Left lung (tissue), 10 donors: Measurements from ENCODE around the gene HHIP. TPM values are rescaled to one million over a fixed set of nuclear protein-coding genes. Genes with fewer than 3 reads are reported as not detected.
A peak's percentile ranks its signal among the peaks of the same experiment; 100 is the strongest.

ENCODE experiments used
- ATAC-seq: fragments of 200-7000 bp; cut with Tn5 transposase; one replicate; pipeline ENCODE4 v1.9.1; 2020; ENCODE audit warnings: moderate library complexity
- DNase-seq, 4 donors: peaks; one replicate each; pipeline ENCODE4 v3.0.0-alpha.2; 2013 to 2020
- H3K27ac ChIP-seq, 2 donors: fragments of 200-600 bp; sonication (generic) in 1 of 2; one replicate each; pipeline versions ENCODE4 v1.5.0 to v1.8.0; 2020 to 2021
- H3K27me3 ChIP-seq, 2 donors: fragments of 200-600 bp; sonication (generic) in 1 of 2; one replicate each; pipeline versions ENCODE4 v1.5.0 to v1.8.0; 2020 to 2021
- H3K36me3 ChIP-seq, 2 donors: fragments of 200-600 bp; sonication (generic) in 1 of 2; one replicate each; pipeline versions ENCODE4 v1.5.0 to v1.8.0; 2020 to 2021
- H3K4me1 ChIP-seq, 2 donors: fragments of 200-600 bp; one replicate each; pipeline ENCODE4 v1.8.0; 2021
- H3K4me3 ChIP-seq, 2 donors: fragments of 200-600 bp; sonication (generic) in 1 of 2; one replicate each; pipeline versions ENCODE4 v1.5.0 to v1.8.0; 2020 to 2021; ENCODE audit warnings: mild to moderate bottlenecking in 1 of 2
- H3K9me3 ChIP-seq, 2 donors: fragments of 200-600 bp; sonication (generic) in 1 of 2; one replicate each; pipeline versions ENCODE4 v1.5.0 to v1.8.0; 2020 to 2021
- intact Hi-C, 2 donors: fragments of 100-400 bp; cut with DNase I; formaldehyde crosslinking; loops; one replicate each; pipeline versions ENCODE4 v1.11.2 to v1.14.2; 2022
- polyA plus RNA-seq, 6 donors: library from polyadenylated mRNA; unstranded; fragments of 120-200 nt; gene quantifications; one replicate each; pipeline ENCODE4 v1.2.1, GENCODE V29; 2013; ENCODE audit not compliant: insufficient read length in 6 of 6
- total RNA-seq, 2 donors: library from RNA; stranded (reverse); fragmentation: NEBNext Ultra II Directional; extraction: Animal tissue kit (Norgen Biotek cat#: 25700); gene quantifications; one replicate each; pipeline ENCODE4 v1.2.1, GENCODE V29; 2021
- TF ChIP-seq, protein P1 (sequence below), 2 donors: fragments of 200-600 bp; sonication (generic) in 1 of 2; IDR thresholded peaks; one replicate each; pipeline versions ENCODE4 v1.5.0 to v1.8.0; 2021; ENCODE audit warnings: antibody characterized with exemption in 2 of 2
- donor health status: DM: no; HTN: yes; CAD: no.
- donor health status: DM: no; HTN: no; CAD: no.

HHIP gene
- total and polyA plus RNA-seq, 8 donors: 17.1 to 59.8 (median 44.0) TPM

DNA sequence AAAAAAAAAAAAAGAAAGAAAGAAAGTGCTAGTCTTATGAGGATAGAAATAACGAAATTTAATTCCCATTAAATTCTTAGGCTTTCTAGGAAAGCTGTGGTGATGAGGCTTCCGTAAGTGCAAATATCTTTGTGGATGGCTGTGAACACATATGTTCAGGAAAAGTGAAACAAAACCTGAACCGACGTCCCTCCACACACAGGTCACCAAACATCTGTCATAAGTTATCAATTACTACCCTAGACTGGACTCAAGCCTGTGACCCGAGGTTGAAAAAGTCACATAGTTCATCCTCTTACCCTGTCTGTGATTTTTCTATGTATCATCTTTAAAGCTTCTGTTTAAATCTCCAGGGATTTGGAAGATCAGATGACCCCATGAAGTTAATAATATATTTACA, 24.8 kb downstream of the HHIP start:
- no peaks in the 10 kb centered on the region for H3K9me3 ChIP-seq
- intact Hi-C loops: no loop called here
- no peak for ATAC-seq

DNA sequence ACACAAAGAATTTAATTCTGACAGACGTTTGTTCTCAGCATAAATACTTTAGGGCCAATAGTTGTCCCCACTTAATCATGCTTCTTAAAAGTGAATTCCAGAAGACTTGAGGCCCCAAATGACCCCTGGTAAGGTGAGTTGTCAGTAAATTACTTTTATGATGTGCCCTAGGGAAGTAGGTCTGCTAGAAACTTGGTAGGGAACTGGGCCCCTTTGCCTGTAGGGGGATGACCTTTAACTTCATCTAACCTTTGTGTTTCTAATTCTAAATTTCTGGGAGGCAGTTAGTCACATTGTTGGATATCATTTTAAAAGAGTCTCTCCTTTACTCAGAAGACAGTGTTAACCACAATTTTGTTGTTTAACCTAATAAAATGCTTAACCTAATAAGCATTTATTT, 28.8 kb downstream of the HHIP start:
- TF ChIP-seq, protein P1, sequence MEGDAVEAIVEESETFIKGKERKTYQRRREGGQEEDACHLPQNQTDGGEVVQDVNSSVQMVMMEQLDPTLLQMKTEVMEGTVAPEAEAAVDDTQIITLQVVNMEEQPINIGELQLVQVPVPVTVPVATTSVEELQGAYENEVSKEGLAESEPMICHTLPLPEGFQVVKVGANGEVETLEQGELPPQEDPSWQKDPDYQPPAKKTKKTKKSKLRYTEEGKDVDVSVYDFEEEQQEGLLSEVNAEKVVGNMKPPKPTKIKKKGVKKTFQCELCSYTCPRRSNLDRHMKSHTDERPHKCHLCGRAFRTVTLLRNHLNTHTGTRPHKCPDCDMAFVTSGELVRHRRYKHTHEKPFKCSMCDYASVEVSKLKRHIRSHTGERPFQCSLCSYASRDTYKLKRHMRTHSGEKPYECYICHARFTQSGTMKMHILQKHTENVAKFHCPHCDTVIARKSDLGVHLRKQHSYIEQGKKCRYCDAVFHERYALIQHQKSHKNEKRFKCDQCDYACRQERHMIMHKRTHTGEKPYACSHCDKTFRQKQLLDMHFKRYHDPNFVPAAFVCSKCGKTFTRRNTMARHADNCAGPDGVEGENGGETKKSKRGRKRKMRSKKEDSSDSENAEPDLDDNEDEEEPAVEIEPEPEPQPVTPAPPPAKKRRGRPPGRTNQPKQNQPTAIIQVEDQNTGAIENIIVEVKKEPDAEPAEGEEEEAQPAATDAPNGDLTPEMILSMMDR (IDR thresholded peaks at IDR 0.05): no peak
- no peak for DNase-seq
- H3K36me3 ChIP-seq: no peaks in the 10 kb centered on the region
- H3K27ac ChIP-seq: no peak overlapping the region
- H3K4me1 ChIP-seq: no peaks in the 10 kb centered on the region
- H3K9me3 ChIP-seq: no peaks in the 10 kb centered on the region
- no peaks in the 10 kb centered on the region for H3K27me3 ChIP-seq
- ATAC-seq: no peak
- intact Hi-C loops: no loop called here
- H3K4me3 ChIP-seq: no peak overlapping the region

More for the DNA sequence above, 24.8 kb downstream of the HHIP start:
- Histone ChIP-seq H3K36me3 (no peaks in the 10 kb centered on the region), H3K27ac (no peak overlapping the region), H3K27me3 (no peaks in the 10 kb centered on the region), H3K4me1 (no peaks in the 10 kb centered on the region), H3K4me3 (no peak overlapping the region)
- no peak for DNase-seq
- TF ChIP-seq, protein P1 (IDR thresholded peaks at IDR 0.05): no peak

DNA sequence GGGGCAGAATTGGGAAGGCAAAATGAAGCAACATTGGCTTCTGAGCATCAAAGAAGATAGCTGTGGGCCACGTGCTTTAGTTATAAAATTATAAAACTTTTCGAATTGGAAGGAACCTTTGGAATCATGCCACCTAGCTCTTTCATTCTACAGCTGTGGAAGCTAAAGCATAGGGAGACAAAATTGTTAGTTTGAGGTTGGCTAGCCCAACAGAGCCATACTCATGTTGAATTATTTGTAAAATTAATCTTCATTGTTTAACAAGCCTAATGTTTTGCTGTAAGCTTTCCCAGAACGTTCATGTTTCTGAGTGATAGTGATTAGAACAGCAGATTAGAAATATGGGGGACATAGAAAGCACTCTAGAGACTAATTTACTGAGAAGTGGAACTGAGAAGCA, 35.9 kb downstream of the HHIP start:
- H3K27ac ChIP-seq: no peak overlapping the region
- no peaks in the 10 kb centered on the region for H3K36me3 ChIP-seq
- H3K9me3 ChIP-seq: no peaks in the 10 kb centered on the region
- H3K4me1 ChIP-seq: no peaks in the 10 kb centered on the region
- no peaks in the 10 kb centered on the region for H3K27me3 ChIP-seq
- DNase-seq (no peak), ATAC-seq (no peak)
- intact Hi-C loops: no loop called here
- TF ChIP-seq, protein P1 (IDR thresholded peaks at IDR 0.05): no peak
- no peak overlapping the region for H3K4me3 ChIP-seq

DNA sequence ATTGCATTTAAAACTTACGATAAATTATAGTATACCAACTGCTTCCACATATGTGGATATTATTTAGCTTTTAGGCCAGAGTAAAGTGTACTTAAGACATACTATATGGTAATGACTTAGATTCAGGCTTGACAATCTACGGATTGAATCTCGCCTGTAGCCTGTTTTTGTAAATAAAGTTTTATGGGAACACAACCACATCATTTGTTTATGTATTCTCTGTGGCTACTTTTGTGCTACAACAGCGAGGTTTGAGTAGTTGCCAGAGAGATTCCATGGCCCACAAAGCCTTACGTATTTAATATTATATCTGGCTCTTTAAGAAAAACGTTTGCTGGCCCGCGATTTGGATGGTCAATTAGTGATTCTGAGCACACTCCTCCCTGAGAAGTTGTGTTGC, 37.6 kb downstream of the HHIP start:
- ATAC-seq (no peak), DNase-seq (no peak)
- intact Hi-C loops: no loop called here
- H3K4me1 ChIP-seq: no peaks in the 10 kb centered on the region
- H3K9me3 ChIP-seq: no peaks in the 10 kb centered on the region
- TF ChIP-seq, protein P1 (IDR thresholded peaks at IDR 0.05): no peak
- no peaks in the 10 kb centered on the region for H3K27me3 ChIP-seq
- H3K36me3 ChIP-seq: no peaks in the 10 kb centered on the region
- H3K4me3 ChIP-seq: no peak overlapping the region
- no peak overlapping the region for H3K27ac ChIP-seq

DNA sequence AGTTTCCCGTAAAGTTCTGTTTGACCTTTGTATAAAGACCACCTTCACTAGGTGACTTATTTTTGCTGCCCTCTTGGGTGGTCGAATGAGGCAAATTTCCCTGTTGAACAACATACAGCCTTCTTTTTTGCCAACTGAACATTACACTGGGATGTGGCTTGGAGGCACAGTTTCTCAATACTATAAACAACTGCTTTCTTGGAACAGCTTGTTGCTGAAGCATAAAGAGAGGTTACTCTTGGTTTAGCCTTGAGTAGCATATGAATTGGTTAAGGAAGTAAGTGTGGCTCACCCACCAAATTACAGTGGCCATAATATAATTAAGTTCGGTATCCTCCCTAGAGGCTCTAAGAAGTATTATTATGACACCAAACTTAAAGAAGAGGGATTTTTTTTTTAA, 40.0 kb downstream of the HHIP start:
- intact Hi-C loops: no loop called here
- H3K4me1 ChIP-seq: no peaks in the 10 kb centered on the region
- H3K27me3 ChIP-seq: no peaks in the 10 kb centered on the region
- TF ChIP-seq, protein P1 (IDR thresholded peaks at IDR 0.05): no peak
- ATAC-seq (no peak), DNase-seq (peak in 1 of 4 donors; percentile 44)
- H3K9me3 ChIP-seq: no peaks in the 10 kb centered on the region
- no peak overlapping the region for H3K27ac ChIP-seq
- H3K4me3 ChIP-seq: no peak overlapping the region
- no peaks in the 10 kb centered on the region for H3K36me3 ChIP-seq
